DOHH2 (cell line): ENCODE measurements around the gene ABCC6.

Experiments used
- H3F3A ChIP-seq: fragments of 200-600 bp; sonication (generic), shearing (Covaris generic); 2 replicates; pipeline ENCODE4 v1.6.0; 2016; ENCODE audit warnings: antibody characterized with exemption, mild to moderate bottlenecking; ENCODE audit not compliant: control insufficient read depth, insufficient read depth
- H3K27ac ChIP-seq: fragments of 200-600 bp; sonication (generic); 2 replicates; pipeline ENCODE4 v1.5.1; 2014; ENCODE audit warnings: low read depth, mild to moderate bottlenecking, low read length, moderate library complexity
- H3K27me3 ChIP-seq: fragments of 200-600 bp; sonication (generic); 2 replicates; pipeline ENCODE4 v1.6.1; 2014; ENCODE audit warnings: mild to moderate bottlenecking, low read length, mixed read lengths; ENCODE audit not compliant: control insufficient read depth
- H3K36me3 ChIP-seq: fragments of 200-600 bp; sonication (generic); 2 replicates; pipeline ENCODE4 v1.6.1; 2014; ENCODE audit warnings: mild to moderate bottlenecking, low read length, moderate library complexity, mixed read lengths; ENCODE audit not compliant: control insufficient read depth
- H3K4me1 ChIP-seq: fragments of 200-600 bp; sonication (generic); 2 replicates; pipeline ENCODE4 v1.6.1; 2014; ENCODE audit warnings: mild to moderate bottlenecking, low read length, mixed read lengths; ENCODE audit not compliant: control insufficient read depth
- H3K4me2 ChIP-seq: fragments of 200-600 bp; sonication (generic); 2 replicates; pipeline ENCODE4 v1.6.0; 2014; ENCODE audit warnings: mild to moderate bottlenecking, low read length, moderate library complexity
- H3K4me3 ChIP-seq: fragments of 200-600 bp; sonication (generic); 2 replicates; pipeline ENCODE4 v1.5.1; 2014; ENCODE audit warnings: mild to moderate bottlenecking, low read length, mixed read lengths
- H3K79me2 ChIP-seq: fragments of 200-600 bp; sonication (generic); 2 replicates; pipeline ENCODE4 v1.6.1; 2014; ENCODE audit warnings: mild to moderate bottlenecking, low read length, mixed read lengths; ENCODE audit not compliant: control insufficient read depth
- H3K9me2 ChIP-seq: fragments of 200-600 bp; sonication (generic); replicated peaks from 2 replicates; pipeline ENCODE4 v1.6.1; 2014; ENCODE audit warnings: mild to moderate bottlenecking, low read length, mixed read lengths; ENCODE audit not compliant: control insufficient read depth
- H3K9me3 ChIP-seq: fragments of 200-600 bp; sonication (generic); 2 replicates; pipeline ENCODE4 v1.6.1; 2014; ENCODE audit warnings: antibody characterized with exemption, low read length, mixed read lengths; ENCODE audit not compliant: control insufficient read depth, insufficient read depth
- H4K20me1 ChIP-seq: fragments of 200-600 bp; sonication (generic); 2 replicates; pipeline ENCODE4 v1.6.0; 2014; ENCODE audit warnings: low read depth, mild to moderate bottlenecking, antibody characterized with exemption, low read length, moderate library complexity; ENCODE audit not compliant: control insufficient read depth, insufficient read depth
- CTCF ChIP-seq: fragments of 200-600 bp; sonication (generic); IDR thresholded peaks from one replicate; pipeline ENCODE4 v1.5.1; 2014; ENCODE audit warnings: antibody characterized with exemption, mild to moderate bottlenecking, low read depth, low read length; ENCODE audit not compliant: poor library complexity, severe bottlenecking
- EZH2phosphoT487 ChIP-seq: fragments of 200-600 bp; sonication (generic); IDR thresholded peaks from 2 replicates; pipeline ENCODE4 v1.6.1; 2017; ENCODE audit warnings: borderline replicate concordance, mild to moderate bottlenecking, antibody characterized with exemption, low read length, moderate library complexity, mixed read lengths

Gene ABCC6

GRCh38 chr16:16111639-16112038 is 111.7 kb downstream of the ABCC6 start:
- no peaks in the 10 kb centered on the region for H3K9me3 ChIP-seq
- H3K9me2 ChIP-seq = no peaks in the 10 kb centered on the region
- no peak overlapping the region for H3K4me2 ChIP-seq
- TF ChIP-seq EZH2phosphoT487 (no peak), CTCF (no peak)
- H3K79me2 ChIP-seq = no peaks in the 10 kb centered on the region
- H3F3A ChIP-seq = peaks cover 8% of the 10 kb centered on the region
- H3K27ac ChIP-seq = no peak overlapping the region
- H3K36me3 ChIP-seq = peaks cover 62% of the 10 kb centered on the region
- no peaks in the 10 kb centered on the region for H3K27me3 ChIP-seq
- no peaks in the 10 kb centered on the region for H4K20me1 ChIP-seq
- H3K4me1 ChIP-seq = peaks cover 22% of the 10 kb centered on the region
- H3K4me3 ChIP-seq = no peak overlapping the region

- H3K79me2 ChIP-seq = no peaks in the 10 kb centered on the region
- no peak overlapping the region for H3K4me3 ChIP-seq
- H3K4me2 ChIP-seq = no peak overlapping the region
- peaks cover 38% of the 10 kb centered on the region for H3K4me1 ChIP-seq
- no peak for TF ChIP-seq CTCF
- no peak for TF ChIP-seq EZH2phosphoT487
- no peaks in the 10 kb centered on the region for H3K9me3 ChIP-seq
- H3K27ac ChIP-seq = no peak overlapping the region
- no peaks in the 10 kb centered on the region for H3K9me2 ChIP-seq
- no peaks in the 10 kb centered on the region for H4K20me1 ChIP-seq
- H3K36me3 ChIP-seq = peaks cover 64% of the 10 kb centered on the region
- H3K27me3 ChIP-seq = no peaks in the 10 kb centered on the region
- H3F3A ChIP-seq = peaks cover 20% of the 10 kb centered on the region
Observed at GRCh38 chr16:16110111-16110490, 113.2 kb downstream of the ABCC6 start.

GRCh38 chr16:16109453-16110110 is 113.7 kb downstream of the ABCC6 start:
- H3K79me2 ChIP-seq = no peaks in the 10 kb centered on the region
- H3K27ac ChIP-seq = no peak overlapping the region
- no peak overlapping the region for H3K4me3 ChIP-seq
- H4K20me1 ChIP-seq = no peaks in the 10 kb centered on the region
- no peaks in the 10 kb centered on the region for H3K27me3 ChIP-seq
- H3K36me3 ChIP-seq = peaks cover 64% of the 10 kb centered on the region
- no peak overlapping the region for H3K4me2 ChIP-seq
- H3F3A ChIP-seq = peaks cover 22% of the 10 kb centered on the region
- TF ChIP-seq EZH2phosphoT487 (no peak), CTCF (no peak)
- peaks cover 43% of the 10 kb centered on the region for H3K4me1 ChIP-seq
- H3K9me2 ChIP-seq = no peaks in the 10 kb centered on the region
- no peaks in the 10 kb centered on the region for H3K9me3 ChIP-seq
